GM12878 (cell line): ENCODE measurements around the gene ZMAT3. TPM values are rescaled to one million over a fixed set of nuclear protein-coding genes. Genes with fewer than 3 reads are reported as not detected.

Experiments
- ATAC-seq: fragments of 200-7000 bp; cut with Tn5 transposase; 3 replicates; pipeline ENCODE4 v1.9.1; 2020; ENCODE audit warnings: mild to moderate bottlenecking, moderate library complexity
- BruUV-seq: library from RNA; stranded (reverse); fragments of 400-500 nt; replicated peaks from 2 replicates; lab custom pipeline; 2021; lab: Mats Ljungman, UMichigan
- CTCF ChIA-PET: fragments of 300-600 bp; sonication (Branson Sonifier 250); formaldehyde crosslinking; extraction: SDS; loops from one replicate; lab custom pipeline; 2021; ENCODE audit warnings: inconsistent platforms; lab: Yijun Ruan, JAX
- POLR2A ChIA-PET: fragments of 350-600 bp; formaldehyde crosslinking; extraction: SDS; loops from one replicate; lab custom pipeline; 2021; ENCODE audit warnings: inconsistent platforms; lab: Charles Lee
- RAD21 ChIA-PET: fragments of 300-600 bp; sonication (Branson Sonifier 250); formaldehyde crosslinking; loops from one replicate; lab custom pipeline; 2023; ENCODE audit warnings: antibody characterized with exemption; ENCODE audit not compliant: unreplicated experiment; lab: Charles Lee
- SMC1A ChIA-PET: fragments of 300-600 bp; sonication (Branson Sonifier 250); formaldehyde crosslinking; loops from one replicate; lab custom pipeline; 2023; ENCODE audit not compliant: unreplicated experiment, uncharacterized antibody; lab: Charles Lee
- DNase-seq: peaks from one replicate; pipeline ENCODE4 v3.0.0-alpha.2; 2011; ENCODE audit warnings: low read depth, low spot score
- FAIRE-seq: peaks from 3 replicates; lab custom pipeline; 2011; peaks lifted over from hg19 to GRCh38; lab: Jason Lieb, UNC
- H2AFZ ChIP-seq: 2 replicates; pipeline ENCODE4 v1.6.0; 2011; ENCODE audit warnings: low read depth, low read length, control low read depth; ENCODE audit not compliant: control insufficient read depth
- H3K27ac ChIP-seq: 2 replicates; pipeline ENCODE4 v1.5.1; 2011; ENCODE audit warnings: control low read depth; ENCODE audit not compliant: control insufficient read depth, insufficient read depth
- H3K27me3 ChIP-seq, 2 experiments: replicated peaks in 1 of 2; 2 replicates each; pipeline versions ENCODE4 v1.6.0 to v1.6.1; 2011; ENCODE audit warnings: low read length in 1 of 2; ENCODE audit not compliant: control insufficient read depth in 2 of 2, insufficient read depth in 2 of 2
- H3K36me3 ChIP-seq, 2 experiments: 2 replicates each; pipeline ENCODE4 v1.5.1; 2011; ENCODE audit warnings: low read length in 1 of 2; ENCODE audit not compliant: control insufficient read depth in 2 of 2, insufficient read depth in 2 of 2
- H3K4me1 ChIP-seq: 2 replicates; pipeline ENCODE4 v1.6.1; 2011; ENCODE audit warnings: mild to moderate bottlenecking, low read length, moderate library complexity, mixed read lengths; ENCODE audit not compliant: control insufficient read depth, insufficient read depth
- H3K4me2 ChIP-seq: 2 replicates; pipeline ENCODE4 v1.6.0; 2011; ENCODE audit warnings: control low read depth; ENCODE audit not compliant: control insufficient read depth, insufficient read depth
- H3K4me3 ChIP-seq: fragments of 200-600 bp; sonication (generic); 2 replicates; pipeline ENCODE4 v1.5.1; 2016
- H3K79me2 ChIP-seq: 2 replicates; pipeline ENCODE4 v1.6.0; 2011; ENCODE audit warnings: low read length; ENCODE audit not compliant: control insufficient read depth, insufficient read depth
- H3K9ac ChIP-seq: 2 replicates; pipeline ENCODE4 v1.8.0; 2011; ENCODE audit warnings: low read length, control low read depth, mixed read lengths; ENCODE audit not compliant: control insufficient read depth, insufficient read depth
- H3K9me3 ChIP-seq: replicated peaks from 3 replicates; pipeline ENCODE4 v1.5.1; 2011; ENCODE audit warnings: mild to moderate bottlenecking, low read length; ENCODE audit not compliant: control insufficient read depth, insufficient read depth
- H4K20me1 ChIP-seq: 2 replicates; pipeline ENCODE4 v1.6.0; 2011; ENCODE audit not compliant: control insufficient read depth, insufficient read depth
- ATF2 ChIP-seq: IDR thresholded peaks from 2 replicates; pipeline ENCODE4 v1.6.1; 2012; ENCODE audit warnings: low read length, inconsistent platforms
- CHD2 ChIP-seq: IDR thresholded peaks from 2 replicates; pipeline ENCODE4 v1.6.1; 2011; ENCODE audit warnings: low read depth, low read length, improper control_type of control experiment, borderline replicate concordance
- EED ChIP-seq: sonication (generic); IDR thresholded peaks from 2 replicates; pipeline ENCODE4 v1.6.1; 2016; ENCODE audit warnings: antibody characterized with exemption, low read depth
- ESRRA ChIP-seq: IDR thresholded peaks from 2 replicates; pipeline ENCODE4 v1.6.1; 2012; ENCODE audit warnings: mild to moderate bottlenecking, low read length, improper control_type of control experiment
- HCFC1 ChIP-seq: fragments of 150-350 bp; IDR thresholded peaks from 2 replicates; pipeline ENCODE4 v1.6.1; 2014; ENCODE audit warnings: low read length
- KDM1A ChIP-seq: fragments of 200-600 bp; sonication (generic); IDR thresholded peaks from 2 replicates; pipeline ENCODE4 v1.6.1; 2016; ENCODE audit warnings: borderline replicate concordance
- KLF5 ChIP-seq: fragments of 450-650 bp; IDR thresholded peaks from 2 replicates; pipeline ENCODE4 v1.6.1; 2014; ENCODE audit warnings: mild to moderate bottlenecking; ENCODE audit not compliant: partially characterized antibody
- MTA2 ChIP-seq: fragments of 450-650 bp; IDR thresholded peaks from 2 replicates; pipeline ENCODE4 v1.6.1; 2016; ENCODE audit warnings: low read depth, mild to moderate bottlenecking, moderate library complexity
- NBN ChIP-seq: fragments of 450-650 bp; IDR thresholded peaks from 2 replicates; pipeline ENCODE4 v1.6.1; 2016
- RBBP5 ChIP-seq: fragments of 200-600 bp; sonication (generic); conservative IDR thresholded peaks from 2 replicates; pipeline ENCODE4 v1.6.1; 2016
- SMARCA5 ChIP-seq: fragments of 450-650 bp; IDR thresholded peaks from 2 replicates; pipeline ENCODE4 v1.6.1; 2017; ENCODE audit warnings: mild to moderate bottlenecking
- SREBF1 ChIP-seq: IDR thresholded peaks from 2 replicates; pipeline ENCODE4 v1.6.1; 2012; ENCODE audit warnings: mild to moderate bottlenecking, low read length
- SUZ12 ChIP-seq: fragments of 200-600 bp; sonication (generic); IDR thresholded peaks from one replicate; pipeline ENCODE4 v1.6.1; 2018; ENCODE audit warnings: antibody characterized with exemption, mild to moderate bottlenecking; ENCODE audit not compliant: unreplicated experiment
- TAF1 ChIP-seq: IDR thresholded peaks from 2 replicates; pipeline ENCODE4 v1.6.1; 2011; ENCODE audit warnings: mild to moderate bottlenecking, low read depth, low read length, borderline replicate concordance
- WRNIP1 ChIP-seq: IDR thresholded peaks from 2 replicates; pipeline ENCODE4 v1.6.1; 2011; ENCODE audit warnings: low read depth, low read length, improper control_type of control experiment, borderline replicate concordance
- ZBTB11 ChIP-seq: fragments of 450-650 bp; formaldehyde crosslinking; IDR thresholded peaks from 2 replicates; pipeline ENCODE4 v1.5.0; 2022; ENCODE audit warnings: mild to moderate bottlenecking, missing genetic modification characterization
- ZBTB33 ChIP-seq: fragments of 450-650 bp; IDR thresholded peaks from 2 replicates; pipeline ENCODE4 v1.6.1; 2017; ENCODE audit warnings: mild to moderate bottlenecking
- WGBS: methylation state at CpG from one replicate; pipeline ENCODE4 v1.1.6; 2016; ENCODE audit warnings: low lambda C conversion rate; ENCODE audit not compliant: insufficient replicate concordance, insufficient coverage; ENCODE audit errors: missing lambda C conversion rate; 5-methylcytosine and 5-hydroxymethylcytosine counted together
- in situ Hi-C: fragments of 300-500 bp; cut with MboI; formaldehyde crosslinking; loops from 9 replicates; pipeline ENCODE4 v1.14.3; 2018; ENCODE audit warnings: mixed read lengths
- intact Hi-C: fragments of 100-400 bp; cut with micrococcal nuclease; formaldehyde crosslinking; loops from one replicate; pipeline ENCODE4 v1.14.2; 2022; ENCODE audit not compliant: unreplicated experiment
- polyA plus RNA-seq, 11 experiments: library from polyadenylated mRNA; depleted of rRNA in 4 of 11; unstranded in 6 of 11; stranded (reverse) in 5 of 11; fragments of >200 nt; fragmentation: Nextera tagmentation in 4 of 11; fragmentation: Illumina TruSeq in 1 of 11; extraction: Ambion mirVana in 4 of 11; extraction: Trizol in 1 of 11; gene quantifications; 1 replicate in 1 of 11; 2 replicates in 10 of 11; pipeline versions ENCODE4 v1.2.1 to v1.2.3, GENCODE V29; 2011 to 2016; ENCODE audit warnings: inconsistent platforms in 2 of 11, missing spikeins in 2 of 11, low read depth in 1 of 11
- total RNA-seq, 4 experiments: library from RNA; depleted of rRNA in 3 of 4; stranded (reverse); fragments of >200 nt in 3 of 4; fragmentation: Illumina TruSeq in 1 of 4; extraction: Trizol in 1 of 4; gene quantifications; 2 replicates each; pipeline versions ENCODE4 v1.2.1 to v1.2.3, GENCODE V29; 2013 to 2021

ZMAT3 gene
- total and polyA plus RNA-seq, 10 of the 15 experiments (the other 5 are each of a cell fraction or from before 2014, with no cell fraction given): 6.2 to 55.9 (median 25.8) TPM

GRCh38 chr3:179005706-179006105 is 65.9 kb downstream of the ZMAT3 start:
- Histone ChIP-seq H3K9ac (no peak overlapping the region), H3K79me2 (no peaks in the 10 kb centered on the region), H3K4me1 (0 out of 2 replicates have a peak, but pooled peaks cover 3% of the 10 kb centered on the region), H3K9me3 (no peaks in the 10 kb centered on the region; the same call in 2 of the 3 replicates), H4K20me1 (no peaks in the 10 kb centered on the region), H3K4me2 (no peak overlapping the region), H2AFZ (no peak overlapping the region), H3K36me3 (no peaks in the 10 kb centered on the region), H3K4me3 (no peak overlapping the region), H3K27ac (no peak overlapping the region), H3K27me3 (no peaks in the 10 kb centered on the region)
- FAIRE-seq (no peak), ATAC-seq (no peak), DNase-seq (no peak)
- ChIA-PET POLR2A (no interaction called here), SMC1A (no interaction called here), RAD21 (no interaction called here), CTCF (interaction anchor here (1.8 kb wide), 1 partner anchor 63 kb away, joined by 3 read pairs; no protein-coding TSS in a partner anchor)
- no peak for TF ChIP-seq ATF2
- no peak for TF ChIP-seq HCFC1
- no peak for TF ChIP-seq KDM1A
- TF ChIP-seq ESRRA: no peak
- TF ChIP-seq EED: no peak
- TF ChIP-seq RBBP5: no peak
- no peak for TF ChIP-seq TAF1
- TF ChIP-seq ZBTB33: no peak
- TF ChIP-seq WRNIP1: no peak
- no peak for TF ChIP-seq CHD2
- no peak for TF ChIP-seq KLF5
- TF ChIP-seq MTA2: no peak
- TF ChIP-seq NBN: no peak
- no peak for TF ChIP-seq SMARCA5
- no peak for TF ChIP-seq SREBF1
- TF ChIP-seq ZBTB11 (CRISPR knock-in tag): no peak
- TF ChIP-seq SUZ12: no peak
- 95% methylated on average over 2 of the region's 2 CpGs for WGBS
- no TSS peak for BruUV-seq
- in situ Hi-C loops (no loop called here), intact Hi-C loops (no loop called here)
